Natural killer cell (primary cell): Measurements from ENCODE around the gene POLA1. TPM values are rescaled to one million over a fixed set of nuclear protein-coding genes. Genes with fewer than 3 reads are reported as not detected.

Experiments
- ATAC-seq, 3 donors: fragments of 150-1000 bp in 2 of 3; fragments of 200-7000 bp in 1 of 3; cut with Tn5 transposase; 1 replicate in 1 of 3; 2 replicates in 2 of 3; pipeline ENCODE4 v1.10.0; 2021; ENCODE audit warnings: mild to moderate bottlenecking in 2 of 3, moderate library complexity in 2 of 3
- DNase-seq, 2 donors: peaks; one replicate each; pipeline versions ENCODE4 v3.0.0 to v3.0.0-alpha.2; 2013 to 2021; ENCODE audit warnings: mixed read lengths in 1 of 2
- H3K27ac ChIP-seq: one replicate; pipeline ENCODE4 v1.5.1; 2013; ENCODE audit warnings: mild to moderate bottlenecking, low read length
- H3K27me3 ChIP-seq: one replicate; pipeline ENCODE4 v1.6.1; 2013; ENCODE audit warnings: low read length; ENCODE audit not compliant: control insufficient read depth, insufficient read depth
- H3K36me3 ChIP-seq: one replicate; pipeline ENCODE4 v1.6.1; 2013; ENCODE audit warnings: low read length; ENCODE audit not compliant: control insufficient read depth, insufficient read depth
- H3K4me1 ChIP-seq: one replicate; pipeline ENCODE4 v1.6.1; 2013; ENCODE audit warnings: low read length; ENCODE audit not compliant: control insufficient read depth, insufficient read depth
- H3K4me3 ChIP-seq: one replicate; pipeline ENCODE4 v1.5.1; 2013; ENCODE audit warnings: low read length
- H3K9me3 ChIP-seq: one replicate; pipeline ENCODE4 v1.6.1; 2013; ENCODE audit warnings: low read length; ENCODE audit not compliant: control insufficient read depth, insufficient read depth
- H3K27ac Mint-ChIP-seq, 2 donors: one replicate each; pipeline ENCODE4 v1.8.0; 2022; ENCODE audit warnings: mild to moderate bottlenecking in 2 of 2, mixed read lengths in 2 of 2, moderate library complexity in 1 of 2
- H3K27me3 Mint-ChIP-seq, 2 donors: one replicate each; pipeline ENCODE4 v1.8.0; 2022; ENCODE audit warnings: low read depth in 2 of 2, mixed read lengths in 2 of 2
- H3K36me3 Mint-ChIP-seq: one replicate; pipeline ENCODE4 v1.8.0; 2022; ENCODE audit warnings: mixed read lengths
- H3K4me1 Mint-ChIP-seq, 2 donors: one replicate each; pipeline ENCODE4 v1.8.0; 2022; ENCODE audit warnings: mixed read lengths in 2 of 2
- H3K4me3 Mint-ChIP-seq: one replicate; pipeline ENCODE4 v1.8.0; 2022; ENCODE audit warnings: mild to moderate bottlenecking, moderate library complexity, mixed read lengths
- H3K9me3 Mint-ChIP-seq, 2 donors: one replicate each; pipeline ENCODE4 v1.8.0; 2022; ENCODE audit warnings: mixed read lengths in 2 of 2
- CTCF ChIP-seq: fragments of 200-600 bp; IDR thresholded peaks from one replicate; pipeline ENCODE4 v1.8.0; 2022; ENCODE audit warnings: antibody characterized with exemption
- WGBS: methylation state at CpG from one replicate; pipeline ENCODE4 v1.1.7; 2013; ENCODE audit warnings: missing lambda C conversion rate; ENCODE audit not compliant: insufficient coverage; 5-methylcytosine and 5-hydroxymethylcytosine counted together
- intact Hi-C: fragments of 100-400 bp; cut with micrococcal nuclease; formaldehyde crosslinking; loops from one replicate; pipeline ENCODE4 v1.14.2; 2022
- total RNA-seq, 4 donors: library from RNA; stranded (reverse); fragments of 120-200 nt in 1 of 4; gene quantifications; one replicate each; pipeline versions ENCODE4 v1.2.3 to v1.2.4, GENCODE V29; 2013 to 2022

The POLA1 gene
- total RNA-seq, 3 donors from 2014 or later (not counting 1 experiment from before 2014, with no cell fraction given), result 11.1 to 12.6 (median 11.3) TPM

- H3K36me3 Mint-ChIP-seq, result no peaks in the 10 kb centered on the region
- WGBS, result 90% methylated on average over 1 of the region's 2 CpGs
- no peaks in the 10 kb centered on the region for H3K4me1 Mint-ChIP-seq
- no peaks in the 10 kb centered on the region for H3K27me3 ChIP-seq
- no peak overlapping the region for H3K4me3 ChIP-seq
- no peaks in the 10 kb centered on the region for H3K9me3 ChIP-seq
- no peak for TF ChIP-seq CTCF
- intact Hi-C loops, result no loop called here
- H3K36me3 ChIP-seq, result no peaks in the 10 kb centered on the region
- no peaks in the 10 kb centered on the region for H3K4me1 ChIP-seq
- no peak overlapping the region for H3K27ac ChIP-seq
- H3K4me3 Mint-ChIP-seq, result no peak overlapping the region
- DNase-seq, result no peak
- ATAC-seq, result no peak
- H3K27me3 Mint-ChIP-seq, result no peaks in the 10 kb centered on the region
- H3K27ac Mint-ChIP-seq, result no peak overlapping the region
- no peaks in the 10 kb centered on the region for H3K9me3 Mint-ChIP-seq
These were observed 270.1 kb downstream of the POLA1 start for GRCh38 chrX:24963823-24964222.

- intact Hi-C loops, result no loop called here
- no peak for TF ChIP-seq CTCF
- no peak for ATAC-seq
- Mint-ChIP-seq H3K4me3 (no peak overlapping the region), H3K27ac (no peak overlapping the region), H3K36me3 (no peaks in the 10 kb centered on the region), H3K27me3 (no peaks in the 10 kb centered on the region), H3K9me3 (no peaks in the 10 kb centered on the region), H3K4me1 (no peaks in the 10 kb centered on the region)
- no peak for DNase-seq
- H3K4me1 ChIP-seq, result no peaks in the 10 kb centered on the region
- H3K9me3 ChIP-seq, result no peaks in the 10 kb centered on the region
- H3K27ac ChIP-seq, result no peak overlapping the region
- WGBS, result no CpG with 5 or more reads among the region's 1 CpG
- H3K4me3 ChIP-seq, result no peak overlapping the region
- no peaks in the 10 kb centered on the region for H3K36me3 ChIP-seq
- H3K27me3 ChIP-seq, result no peaks in the 10 kb centered on the region
These were observed 271.7 kb downstream of the POLA1 start for GRCh38 chrX:24965372-24965771.

- TF ChIP-seq CTCF, result no peak
- no peaks in the 10 kb centered on the region for H3K9me3 ChIP-seq
- intact Hi-C loops, result no loop called here
- no peaks in the 10 kb centered on the region for H3K4me1 ChIP-seq
- no peak for DNase-seq
- no peaks in the 10 kb centered on the region for H3K27me3 Mint-ChIP-seq
- no peak overlapping the region for H3K27ac Mint-ChIP-seq
- no peak overlapping the region for H3K4me3 ChIP-seq
- no peaks in the 10 kb centered on the region for H3K36me3 ChIP-seq
- H3K27me3 ChIP-seq, result no peaks in the 10 kb centered on the region
- H3K27ac ChIP-seq, result no peak overlapping the region
- no peaks in the 10 kb centered on the region for H3K36me3 Mint-ChIP-seq
- H3K9me3 Mint-ChIP-seq, result no peaks in the 10 kb centered on the region
- no peak overlapping the region for H3K4me3 Mint-ChIP-seq
- WGBS, result 95% methylated on average over 4 of the region's 5 CpGs
- no peak for ATAC-seq
- H3K4me1 Mint-ChIP-seq, result no peaks in the 10 kb centered on the region
These were observed 276.1 kb downstream of the POLA1 start for GRCh38 chrX:24969812-24970211.

- ATAC-seq (no peak), DNase-seq (no peak)
- WGBS, result 96% methylated on average over 3 of the region's 3 CpGs
- Mint-ChIP-seq H3K9me3 (no peaks in the 10 kb centered on the region), H3K4me3 (no peak overlapping the region), H3K36me3 (peaks cover 7% of the 10 kb centered on the region), H3K27me3 (no peaks in the 10 kb centered on the region), H3K4me1 (no peaks in the 10 kb centered on the region), H3K27ac (no peak overlapping the region)
- H3K4me3 ChIP-seq, result no peak overlapping the region
- H3K27me3 ChIP-seq, result no peaks in the 10 kb centered on the region
- intact Hi-C loops, result no loop called here
- H3K36me3 ChIP-seq, result no peaks in the 10 kb centered on the region
- no peak for TF ChIP-seq CTCF
- no peaks in the 10 kb centered on the region for H3K9me3 ChIP-seq
- no peaks in the 10 kb centered on the region for H3K4me1 ChIP-seq
- no peak overlapping the region for H3K27ac ChIP-seq
These were observed 285.4 kb downstream of the POLA1 start for GRCh38 chrX:24979081-24979480.
